GM03348 (cell line): ENCODE results near the gene TTLL3.
A peak's percentile ranks its signal among the peaks of the same experiment; 100 is the strongest.
"Not testable (repeated sequence)": the region's sequence is repeated elsewhere in the genome, so short reads cannot be mapped to it uniquely, and the experiment has no call there.

ENCODE experiments used
- DNase-seq: peaks from one replicate; pipeline ENCODE4 v3.0.0; 2012; ENCODE audit warnings: low spot score

The TTLL3 gene, protein sequence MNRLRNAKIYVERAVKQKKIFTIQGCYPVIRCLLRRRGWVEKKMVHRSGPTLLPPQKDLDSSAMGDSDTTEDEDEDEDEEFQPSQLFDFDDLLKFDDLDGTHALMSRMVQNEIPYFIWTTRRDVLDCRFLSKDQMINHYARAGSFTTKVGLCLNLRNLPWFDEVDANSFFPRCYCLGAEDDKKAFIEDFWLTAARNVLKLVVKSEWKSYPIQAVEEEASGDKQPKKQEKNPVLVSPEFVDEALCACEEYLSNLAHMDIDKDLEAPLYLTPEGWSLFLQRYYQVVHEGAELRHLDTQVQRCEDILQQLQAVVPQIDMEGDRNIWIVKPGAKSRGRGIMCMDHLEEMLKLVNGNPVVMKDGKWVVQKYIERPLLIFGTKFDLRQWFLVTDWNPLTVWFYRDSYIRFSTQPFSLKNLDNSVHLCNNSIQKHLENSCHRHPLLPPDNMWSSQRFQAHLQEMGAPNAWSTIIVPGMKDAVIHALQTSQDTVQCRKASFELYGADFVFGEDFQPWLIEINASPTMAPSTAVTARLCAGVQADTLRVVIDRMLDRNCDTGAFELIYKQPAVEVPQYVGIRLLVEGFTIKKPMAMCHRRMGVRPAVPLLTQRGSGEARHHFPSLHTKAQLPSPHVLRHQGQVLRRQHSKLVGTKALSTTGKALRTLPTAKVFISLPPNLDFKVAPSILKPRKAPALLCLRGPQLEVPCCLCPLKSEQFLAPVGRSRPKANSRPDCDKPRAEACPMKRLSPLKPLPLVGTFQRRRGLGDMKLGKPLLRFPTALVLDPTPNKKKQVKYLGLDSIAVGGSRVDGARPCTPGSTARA

DNA sequence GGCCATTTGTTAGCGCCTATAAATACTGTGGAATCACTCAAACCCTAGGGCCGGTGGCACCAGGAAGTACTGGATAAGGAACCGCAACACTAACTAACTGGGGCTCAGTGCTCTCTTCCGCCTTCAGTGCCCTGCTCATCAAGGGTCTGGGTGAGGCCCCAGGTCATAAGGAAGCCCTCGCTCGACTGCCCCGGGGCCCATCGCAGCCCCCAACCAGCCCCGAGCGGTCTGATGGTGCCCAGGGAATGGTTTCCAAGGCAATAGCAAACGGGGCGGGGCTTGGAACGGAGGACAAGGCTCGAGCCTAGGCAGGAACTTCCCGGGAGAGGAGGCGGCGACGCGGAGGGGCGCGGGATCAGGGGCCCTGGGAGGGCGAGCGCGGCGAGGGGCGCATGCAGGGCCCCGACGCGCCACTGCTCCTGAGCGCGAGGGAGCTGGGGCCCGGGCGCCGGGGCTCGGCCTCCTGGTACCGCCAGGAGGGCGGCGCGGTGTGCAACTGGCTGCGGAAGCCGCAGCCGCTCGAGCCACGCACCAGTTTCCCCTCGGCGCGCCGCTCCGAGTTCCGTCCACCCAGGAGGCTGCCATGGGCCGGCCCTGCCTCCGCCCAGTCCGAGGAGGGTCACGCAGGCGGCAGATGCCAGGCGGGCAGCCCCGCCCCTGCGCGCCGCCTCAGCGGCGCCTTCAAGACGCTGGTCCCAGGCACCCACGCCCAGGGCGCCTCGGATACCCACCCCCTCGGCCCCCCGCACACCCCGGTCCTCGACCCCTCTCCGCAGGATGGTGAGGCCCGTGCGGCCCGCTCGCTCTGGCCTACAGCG, at the start of gene TTLL3:
TSS of gene TTLL3 (plus strand) at position 648 of the 818 bp plus-strand sequence. CDS start 400 bp downstream, outside the sequence.
- DNase-seq: peak; percentile 94

DNA sequence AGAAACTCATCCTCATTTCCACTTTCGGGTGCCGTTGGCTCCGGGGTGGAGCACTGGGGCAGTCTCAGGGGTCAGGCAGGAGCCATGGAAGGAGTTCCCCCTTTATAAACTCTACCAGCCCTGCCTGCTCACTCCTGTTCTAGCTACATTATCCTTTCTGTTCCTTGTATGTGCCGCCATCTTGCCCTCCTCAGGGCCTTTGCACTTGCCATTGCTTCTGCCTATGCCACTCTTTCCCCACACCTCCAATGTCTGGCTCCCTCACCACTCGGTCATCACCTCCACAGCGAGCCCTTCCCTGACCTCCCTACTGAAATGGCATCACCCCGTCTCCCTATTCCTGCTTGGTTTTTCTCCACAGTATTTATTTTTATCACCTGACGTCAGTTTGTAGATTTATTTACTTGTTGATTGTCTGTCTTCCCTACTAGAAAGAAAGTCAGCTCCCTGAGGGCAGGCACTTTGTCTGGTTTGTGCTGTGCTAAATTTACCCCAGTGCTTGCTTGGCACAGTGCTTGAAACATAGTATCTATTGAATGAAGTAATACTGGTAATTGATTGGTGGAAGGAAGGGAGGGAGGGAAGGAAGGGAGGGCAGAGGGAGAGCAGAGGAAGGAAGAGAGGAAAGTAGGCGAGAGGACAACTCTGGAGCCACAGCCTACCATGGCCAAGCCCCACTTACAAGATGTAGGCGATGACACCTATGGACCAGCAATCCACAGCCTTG, 49.1 kb upstream of the TTLL3 start:
- DNase-seq: no peak

DNA sequence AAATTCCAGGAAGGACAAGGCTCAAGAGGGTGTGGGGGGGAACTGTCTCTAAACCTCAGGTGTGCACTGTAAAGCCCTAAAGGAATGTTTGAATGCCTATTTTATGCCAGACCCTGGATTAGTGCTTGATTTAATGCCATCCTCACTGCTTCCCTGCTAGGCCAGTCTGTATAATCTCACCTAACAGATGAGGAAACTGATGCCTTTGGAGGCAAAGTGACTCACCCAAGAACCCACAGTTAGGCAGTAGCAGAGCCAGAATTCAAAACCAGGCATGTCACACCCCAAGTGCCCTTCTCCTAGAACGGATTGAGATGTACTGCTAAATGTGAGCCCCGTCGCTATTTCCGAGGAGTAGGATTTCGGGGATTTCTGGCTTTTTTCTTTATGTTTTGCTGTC, 48.1 kb upstream of the TTLL3 start:
- DNase-seq: no peak

DNA sequence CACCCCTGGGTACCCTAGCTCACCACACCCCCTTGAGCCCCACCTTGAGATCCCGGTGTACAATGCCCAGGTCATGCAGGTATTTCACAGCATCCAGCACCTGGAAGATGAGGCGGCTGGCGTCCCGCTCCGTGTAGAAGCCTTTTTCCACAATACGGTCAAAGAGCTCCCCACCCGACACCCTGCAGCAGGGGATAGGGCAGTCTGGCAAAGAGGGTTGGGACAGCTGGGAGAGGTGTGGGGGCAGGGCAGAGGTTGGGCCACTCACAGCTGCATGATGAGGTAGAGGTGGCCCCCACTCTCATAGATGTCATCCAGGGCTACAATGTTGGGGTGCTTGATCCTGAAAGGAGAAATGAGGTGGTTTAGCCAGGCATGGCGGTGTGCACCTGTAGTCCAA, 47.2 kb upstream of the TTLL3 start:
- DNase-seq: no peak

DNA sequence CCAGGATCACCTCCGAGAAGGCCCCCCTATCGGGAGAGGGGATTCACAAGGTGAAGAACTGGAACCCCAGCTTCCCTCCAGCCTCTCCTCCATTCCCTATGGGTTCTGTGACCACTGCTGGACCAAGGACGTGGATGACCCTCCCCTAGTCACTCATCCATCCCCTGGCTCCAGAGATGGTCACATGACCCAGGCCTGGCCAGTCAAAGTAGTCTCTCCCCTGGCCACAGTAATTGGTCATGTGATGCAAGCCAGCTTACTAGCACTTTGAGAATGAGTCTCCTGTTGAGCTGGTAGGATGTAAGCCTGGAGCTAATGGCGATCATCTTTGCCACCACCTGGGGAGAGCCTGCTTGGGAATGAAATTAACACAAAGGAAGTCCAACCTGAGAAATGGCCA, 44.2 kb upstream of the TTLL3 start:
- DNase-seq: no peak

DNA sequence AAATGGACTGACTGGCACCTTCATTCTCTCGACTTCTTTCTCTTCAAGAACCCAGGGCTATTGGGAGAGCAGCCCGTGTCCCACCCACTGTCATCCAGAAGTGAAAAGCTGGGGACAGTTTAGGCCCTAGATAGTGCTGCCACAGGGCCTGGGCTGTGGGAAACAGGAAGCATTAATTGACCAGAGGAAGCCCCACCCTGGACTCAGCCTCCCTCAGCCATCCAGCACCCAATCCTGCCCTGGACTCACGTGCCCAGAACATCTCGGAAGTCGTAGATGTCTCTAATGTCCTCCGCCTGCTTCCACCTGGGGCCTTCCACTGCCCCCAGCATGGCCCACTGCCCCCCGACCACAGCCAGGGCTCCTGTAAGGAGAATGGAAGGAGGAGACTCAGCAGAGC, 42.6 kb upstream of the TTLL3 start:
- no peak for DNase-seq

DNA sequence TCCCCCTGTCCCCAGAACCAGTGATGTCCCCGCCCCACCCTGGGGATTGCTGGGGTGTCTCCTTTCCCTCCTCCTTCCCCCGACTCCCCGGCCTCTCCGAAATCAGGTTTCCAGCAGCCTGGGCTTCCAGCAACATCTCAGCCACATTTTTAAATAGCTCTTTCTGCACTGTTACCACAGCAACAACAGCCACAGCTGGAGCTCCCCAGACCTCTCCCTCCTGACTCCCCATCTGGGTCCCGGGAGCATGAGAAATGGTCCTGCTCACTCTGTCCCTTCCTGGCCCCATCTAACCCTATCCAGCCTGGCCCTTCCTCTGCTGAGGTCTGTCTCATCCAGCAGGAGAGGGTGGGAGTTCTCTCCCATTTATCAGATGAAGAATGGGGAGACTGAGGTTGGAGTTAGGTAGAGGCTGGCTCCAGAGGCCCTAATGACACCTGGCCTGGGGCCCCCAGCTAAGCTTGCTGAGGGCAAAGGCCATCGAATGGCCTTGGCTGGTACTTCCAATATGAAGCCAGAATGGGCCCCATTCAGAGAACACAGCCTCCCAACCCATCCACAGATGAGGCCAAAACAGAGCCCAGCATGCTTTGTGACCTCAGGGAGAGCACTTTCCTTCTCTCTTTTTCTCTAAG, 41.8 kb upstream of the TTLL3 start:
- DNase-seq: no peak

DNA sequence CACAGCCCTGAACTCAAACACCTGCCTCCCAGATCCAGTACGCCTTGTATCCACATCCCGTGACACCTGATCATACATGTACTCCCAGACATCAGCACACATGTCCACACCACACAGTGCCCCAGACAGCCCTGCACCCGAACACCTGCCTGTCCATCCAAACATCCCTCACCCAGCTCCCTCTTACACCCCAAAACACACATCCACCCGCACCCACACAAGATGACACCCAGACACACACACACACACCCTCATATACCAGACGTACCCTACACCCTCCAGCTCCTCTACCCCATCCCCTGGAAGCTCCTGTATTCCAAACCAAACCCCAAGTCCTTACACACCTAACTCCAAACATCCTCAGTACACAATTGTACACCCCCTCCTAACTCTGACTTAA, 41.0 kb upstream of the TTLL3 start:
- DNase-seq: no peak

DNA sequence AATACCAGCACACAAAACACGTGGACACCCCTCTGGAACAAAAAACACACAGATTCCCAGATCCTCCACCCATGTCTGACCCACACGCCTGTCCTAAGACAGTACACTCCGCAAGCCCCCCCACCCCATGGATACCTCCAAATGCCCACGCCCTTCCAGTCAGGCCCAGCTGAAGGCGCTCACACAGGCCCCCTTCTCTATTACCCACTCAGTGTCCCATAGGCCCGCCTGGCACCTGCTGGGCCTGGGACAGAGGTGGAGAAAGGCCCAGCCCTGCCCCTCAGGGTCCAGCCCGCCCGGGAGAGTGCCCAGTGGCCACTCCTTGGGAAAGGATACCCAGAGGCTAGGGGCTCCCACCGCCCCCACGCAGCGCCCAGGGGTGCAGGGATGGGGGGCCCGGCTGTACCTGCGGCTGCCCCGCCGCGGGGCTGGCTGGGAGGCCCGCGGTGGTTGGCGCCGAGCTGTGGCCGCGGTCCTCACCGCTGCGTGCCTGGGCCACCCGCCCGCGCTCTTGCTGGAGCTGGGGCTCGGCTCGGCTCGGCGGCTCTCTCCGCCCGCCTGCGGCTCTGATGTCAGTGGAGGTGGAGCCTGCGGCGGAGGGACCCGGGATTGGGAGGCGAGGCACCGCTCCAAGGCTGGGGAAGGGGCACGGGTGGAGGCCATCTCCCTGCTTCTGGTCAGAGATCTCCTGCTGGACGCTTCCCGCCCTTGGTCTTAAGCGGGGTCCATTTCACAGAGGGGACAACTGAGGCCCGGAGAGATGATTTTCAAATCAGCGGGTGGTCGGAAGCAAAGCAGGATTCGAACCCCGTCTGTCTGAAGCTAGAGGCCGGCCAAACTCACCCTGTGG, 40.4 kb upstream of the TTLL3 start, which contains the start of gene CAMK1:
TSS of gene CAMK1 (minus strand) at position 522 of the 850 bp plus-strand sequence. CDS start 2,198 bp downstream, outside the sequence.
- DNase-seq: peak; percentile 95

DNA sequence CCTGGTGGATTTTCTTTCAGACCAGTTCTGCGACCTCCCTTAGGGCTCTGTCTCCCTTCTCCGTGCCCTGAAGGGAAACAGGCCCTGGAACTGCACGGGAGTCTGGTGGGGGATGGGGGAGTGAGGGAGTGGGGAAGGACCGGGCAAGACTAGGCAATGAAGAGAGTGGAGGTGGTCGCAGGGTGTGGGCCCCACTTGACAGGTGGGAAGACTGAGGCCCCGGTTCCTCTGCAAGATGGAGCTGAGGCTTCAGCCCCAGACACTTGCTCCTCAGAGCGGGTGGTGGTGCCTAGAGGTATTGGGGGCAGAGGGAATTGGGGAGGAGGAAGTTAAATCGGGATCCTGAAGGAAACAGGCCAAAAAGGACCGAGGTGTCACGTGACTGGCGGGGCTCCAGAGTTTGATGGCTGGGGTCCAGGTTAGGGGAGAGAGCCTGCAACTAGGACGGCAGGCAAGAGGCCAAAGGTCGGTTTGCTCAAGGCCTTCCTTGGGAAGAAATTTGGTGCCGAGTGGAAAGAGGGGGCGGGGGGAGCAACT, 39.7 kb upstream of the TTLL3 start:
- peak; percentile 36 for DNase-seq

DNA sequence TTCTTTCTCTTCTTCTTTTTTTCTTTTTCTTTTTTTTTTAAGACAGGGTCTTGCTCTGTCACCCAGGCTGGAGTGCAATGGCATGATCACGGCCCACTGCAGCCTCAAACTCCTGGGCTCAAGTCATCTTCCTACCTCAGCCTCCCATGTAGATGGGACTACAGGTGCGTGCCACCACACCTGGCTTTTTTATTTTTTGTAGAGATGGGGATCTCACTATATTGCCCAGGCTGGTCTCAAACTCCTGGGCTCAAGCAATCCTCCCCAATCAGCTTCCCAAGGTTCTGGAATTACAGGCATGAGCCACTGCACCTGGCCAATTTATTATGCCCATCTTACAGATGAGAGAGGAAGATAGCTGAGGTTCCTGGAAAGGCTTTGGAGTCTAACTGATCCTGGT, 39.1 kb upstream of the TTLL3 start:
- not testable (repeated sequence) for DNase-seq

DNA sequence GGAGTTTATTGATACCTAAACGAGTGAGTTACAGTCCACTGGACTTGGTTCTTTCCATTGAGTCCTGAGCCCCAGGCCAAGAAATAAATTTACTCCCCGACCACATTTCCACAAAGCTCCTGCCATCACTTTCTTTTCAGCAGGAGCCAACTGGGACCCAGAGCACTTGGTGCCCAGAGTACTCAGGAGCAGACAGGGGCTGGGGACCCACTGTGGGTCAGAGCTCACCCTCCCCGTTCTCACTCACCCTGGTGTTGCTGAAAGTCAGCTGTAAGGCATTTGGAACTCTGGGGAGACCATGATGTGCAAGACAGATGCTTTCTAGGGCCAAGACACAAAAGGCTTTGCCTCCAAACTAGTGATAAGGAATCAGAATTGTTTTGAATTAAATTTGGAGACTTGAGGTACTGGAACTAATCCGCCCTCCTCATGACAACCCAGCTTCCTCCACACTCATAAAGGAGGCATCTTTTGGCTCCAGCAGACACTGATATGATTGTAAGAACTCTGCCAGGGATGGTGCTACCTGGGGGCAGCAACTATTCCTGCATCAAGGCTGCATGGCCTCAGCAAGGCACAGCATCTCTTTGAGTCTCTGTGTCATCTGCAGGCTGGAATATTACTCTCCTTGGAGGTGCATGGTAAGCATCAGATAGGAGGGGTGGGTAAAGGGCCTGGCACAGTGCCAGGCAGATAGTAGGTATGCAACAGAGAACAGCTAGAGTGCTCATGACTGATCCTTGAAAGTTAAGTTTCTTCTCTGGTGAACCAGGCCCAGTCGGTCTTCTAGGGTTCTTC, 33.0 kb upstream of the TTLL3 start:
- DNase-seq: no peak

DNA sequence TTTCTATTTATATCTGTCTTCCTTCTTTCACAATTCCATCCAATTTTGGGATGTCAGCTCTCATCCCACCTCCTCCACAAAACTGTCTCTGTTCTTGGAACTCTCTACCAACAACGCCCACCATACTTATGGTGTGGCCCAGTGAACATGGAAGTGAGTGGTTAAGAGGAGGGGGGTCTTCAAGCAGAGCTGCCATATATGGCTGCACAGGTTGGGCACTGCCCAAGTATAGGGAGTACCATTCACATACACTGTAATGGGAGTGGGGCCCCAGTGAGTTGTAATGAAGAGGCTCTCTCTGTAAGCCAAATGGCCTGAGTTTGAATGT, 32.4 kb upstream of the TTLL3 start:
- DNase-seq: no peak

DNA sequence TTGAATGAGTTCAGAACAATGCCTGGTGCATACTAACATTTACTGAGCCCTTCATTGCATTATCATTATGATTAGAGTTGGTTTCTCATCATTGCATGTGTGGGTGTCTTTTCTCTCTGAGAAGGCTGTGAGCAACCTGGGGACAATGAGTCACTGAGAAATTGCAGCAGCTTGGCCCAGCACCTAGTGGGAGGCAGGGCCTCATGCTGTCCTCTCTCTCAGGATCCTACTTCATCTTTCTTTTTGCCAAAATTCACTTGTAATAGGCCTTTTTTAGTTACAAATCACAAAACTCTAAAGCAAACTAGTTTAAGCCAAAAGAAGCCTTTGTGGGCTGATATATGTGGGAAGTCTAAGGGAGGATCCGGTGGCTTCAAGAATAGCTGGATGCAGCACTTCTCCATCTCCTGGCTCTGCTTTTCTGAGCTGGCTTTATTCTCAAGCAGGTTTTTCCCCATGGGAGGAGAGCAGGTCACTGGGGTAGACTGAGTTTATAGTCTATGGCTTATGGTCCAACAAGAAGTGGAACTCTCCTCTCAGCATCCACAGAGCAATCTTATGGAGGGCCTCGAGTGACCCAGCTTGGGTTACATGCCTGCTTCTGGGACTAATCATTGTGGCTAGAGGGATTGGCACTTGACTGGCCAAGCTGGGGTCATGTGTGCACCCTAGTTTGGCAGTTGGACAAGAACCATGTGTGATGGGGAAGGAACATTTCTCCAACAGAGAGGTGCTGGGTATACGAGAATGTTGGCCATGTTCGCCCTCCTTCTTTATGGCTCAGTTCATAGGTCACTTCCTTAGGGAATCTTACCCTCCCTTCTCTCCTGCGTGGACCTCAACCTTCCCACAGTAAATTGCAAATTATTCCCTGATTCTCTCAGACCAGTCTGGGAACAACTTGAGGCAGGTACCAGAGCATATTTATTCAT, 31.7 kb upstream of the TTLL3 start:
- peak; percentile 81 for DNase-seq

DNA sequence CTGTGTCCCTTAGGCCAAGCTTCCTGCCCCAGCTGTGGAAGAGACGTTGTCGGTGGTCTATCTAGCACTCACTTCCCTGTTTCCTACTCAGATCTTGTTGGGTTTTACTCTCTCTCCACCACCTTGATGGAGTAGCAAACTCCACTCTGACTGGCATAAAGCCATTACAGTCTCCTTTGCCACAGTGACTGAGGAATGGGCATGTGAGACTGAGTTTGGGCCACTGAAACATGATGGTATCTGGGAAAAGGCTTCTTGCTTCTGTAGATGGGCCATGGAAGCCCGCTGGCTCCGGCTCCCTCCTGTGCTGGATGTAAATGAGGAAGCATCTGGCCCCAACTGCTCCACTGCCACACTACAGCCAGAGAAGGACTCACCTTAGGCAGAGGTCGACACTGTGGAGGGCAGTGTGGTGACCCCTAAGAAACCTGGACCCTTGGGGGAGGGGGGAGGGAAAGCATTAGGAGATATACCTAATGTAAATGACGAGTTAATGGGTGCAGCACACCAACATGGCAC, 30.9 kb upstream of the TTLL3 start:
- DNase-seq: no peak

DNA sequence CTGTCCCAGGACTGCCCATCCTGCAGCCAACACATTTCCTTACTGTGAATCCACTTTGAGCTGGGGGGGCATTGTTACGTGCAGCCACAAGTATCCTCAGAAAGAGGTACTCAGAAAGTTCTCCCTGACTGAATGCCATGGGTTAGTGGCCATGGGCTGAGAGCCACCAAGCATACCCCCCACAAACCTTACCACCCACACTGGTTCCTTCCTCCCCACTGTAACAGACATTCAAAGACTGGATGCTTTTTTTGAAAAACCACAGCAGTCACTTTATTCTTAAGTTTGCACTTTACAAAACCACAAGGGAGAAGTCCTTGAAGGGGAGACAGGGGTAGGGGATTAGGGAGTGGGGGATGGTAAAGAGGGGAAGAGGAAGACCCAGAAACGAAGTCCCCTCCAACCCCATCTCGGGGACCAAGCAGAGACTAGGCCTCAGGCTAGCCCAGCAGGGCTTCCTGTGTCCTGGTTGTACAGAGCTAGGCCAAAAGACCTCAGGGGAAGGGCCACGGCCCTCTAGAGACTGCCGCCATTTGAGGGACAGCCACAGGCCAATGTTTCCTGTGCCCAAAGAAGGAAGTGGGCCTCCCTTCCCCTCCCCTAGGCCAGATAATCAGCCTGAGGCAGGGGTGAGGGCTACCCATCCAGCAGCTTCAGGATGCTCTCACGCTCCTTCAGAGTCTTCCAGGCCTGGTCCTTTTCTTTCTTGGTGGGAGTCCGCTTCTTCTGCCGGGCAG, 30.2 kb upstream of the TTLL3 start:
- DNase-seq: no peak

DNA sequence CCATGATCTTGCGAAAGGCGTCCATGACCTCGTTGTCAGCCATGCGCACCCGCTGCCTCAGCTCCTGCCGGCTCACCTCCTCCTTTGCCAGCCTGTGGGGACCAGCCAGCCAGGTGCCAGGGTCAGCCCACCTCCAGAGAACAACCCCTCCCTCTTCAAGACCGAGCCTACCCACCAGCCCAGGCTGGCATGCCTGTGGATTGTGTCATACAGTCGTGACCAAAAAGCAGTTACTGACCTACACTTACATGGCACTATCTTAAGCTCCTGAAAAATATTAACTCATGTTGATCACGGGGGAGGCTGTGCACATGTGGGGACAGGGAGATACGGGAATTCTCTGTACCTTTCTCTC, 29.6 kb upstream of the TTLL3 start:
- no peak for DNase-seq
